B cell (primary cell): Measurements from ENCODE around the gene NBEA. TPM values are rescaled to one million over a fixed set of nuclear protein-coding genes. Genes with fewer than 3 reads are reported as not detected.

ENCODE experiments used
- ATAC-seq: fragments of 200-7000 bp; cut with Tn5 transposase; one replicate; pipeline ENCODE4 v1.10.0; 2021; ENCODE audit warnings: low read depth, mild to moderate bottlenecking, moderate number of reproducible peaks, moderate library complexity
- CTCF ChIA-PET: fragments of 350-600 bp; sonication (Branson Sonifier 250); formaldehyde crosslinking; loops from one replicate; lab custom pipeline; 2021; ENCODE audit warnings: antibody characterized with exemption, inconsistent platforms; lab: Charles Lee
- POLR2A ChIA-PET: fragments of 350-600 bp; sonication (Branson Sonifier 250); formaldehyde crosslinking; loops from one replicate; lab custom pipeline; 2021; ENCODE audit warnings: antibody characterized with exemption; lab: Charles Lee
- DNase-seq: peaks from one replicate; pipeline ENCODE4 v3.0.0; 2013
- H2AFZ ChIP-seq: 2 replicates; pipeline ENCODE4 v1.6.1; 2012; ENCODE audit warnings: mild to moderate bottlenecking, low read depth, low read length; ENCODE audit not compliant: insufficient read depth, poor library complexity, severe bottlenecking
- H3K27ac ChIP-seq, 2 donors: 1 replicate in 1 of 2; 2 replicates in 1 of 2; pipeline ENCODE4 v1.5.1; 2012 to 2013; ENCODE audit warnings: low read length in 2 of 2, mild to moderate bottlenecking in 2 of 2, moderate library complexity in 1 of 2
- H3K27me3 ChIP-seq, 4 experiments: fragments of 200-600 bp in 1 of 4; sonication (generic) in 1 of 4; replicated peaks in 1 of 4; 1 replicate in 2 of 4; 2 replicates in 2 of 4; pipeline versions ENCODE4 v1.6.1 to v1.7.0; 2013 to 2016; ENCODE audit warnings: low read length in 3 of 4, mild to moderate bottlenecking in 2 of 4, mixed read lengths in 1 of 4, moderate library complexity in 1 of 4; ENCODE audit not compliant: insufficient read depth in 4 of 4, control insufficient read depth in 3 of 4; ENCODE audit errors: control extremely low read depth in 1 of 4
- H3K36me3 ChIP-seq, 2 experiments: replicated peaks in 1 of 2; 1 replicate in 1 of 2; 2 replicates in 1 of 2; pipeline versions ENCODE4 v1.6.1 to v1.7.1; 2013; ENCODE audit warnings: low read length in 1 of 2; ENCODE audit not compliant: insufficient read depth in 2 of 2, control insufficient read depth in 1 of 2; ENCODE audit errors: control extremely low read depth in 1 of 2, extremely low read depth in 1 of 2
- H3K4me1 ChIP-seq, 2 donors: fragments of 200-600 bp in 1 of 2; sonication (generic) in 1 of 2; 1 replicate in 1 of 2; 2 replicates in 1 of 2; pipeline versions ENCODE4 v1.5.1 to v1.6.1; 2013 to 2017; ENCODE audit warnings: low read length in 2 of 2; ENCODE audit not compliant: control insufficient read depth in 2 of 2, insufficient read depth in 2 of 2
- H3K4me2 ChIP-seq: replicated peaks from 2 replicates; pipeline ENCODE3; 2012; ENCODE audit warnings: mild to moderate bottlenecking, low read depth, low read length; ENCODE audit not compliant: poor library complexity, severe bottlenecking
- H3K4me3 ChIP-seq, 5 experiments: fragments of 200-600 bp in 1 of 5; sonication (generic) in 1 of 5; 1 replicate in 3 of 5; 2 replicates in 2 of 5; pipeline versions ENCODE4 v1.5.1 to v1.7.0; 2011 to 2016; ENCODE audit warnings: low read length in 4 of 5, mild to moderate bottlenecking in 4 of 5, low read depth in 2 of 5, control low read depth in 1 of 5, moderate library complexity in 1 of 5; ENCODE audit not compliant: insufficient read depth in 1 of 5; ENCODE audit errors: control extremely low read depth in 1 of 5, extremely low read depth in 1 of 5
- H3K79me2 ChIP-seq: fragments of 200-600 bp; sonication (generic); one replicate; pipeline ENCODE4 v1.6.0; 2016; ENCODE audit warnings: low read length; ENCODE audit not compliant: control insufficient read depth, insufficient read depth
- H3K9ac ChIP-seq: fragments of 200-600 bp; sonication (generic); 2 replicates; pipeline ENCODE4 v1.6.1; 2017; ENCODE audit warnings: mild to moderate bottlenecking, low read length, moderate library complexity
- H3K9me3 ChIP-seq, 3 donors: one replicate each; pipeline versions ENCODE4 v1.6.1 to v1.7.1; 2013; ENCODE audit warnings: low read length in 2 of 3; ENCODE audit not compliant: control insufficient read depth in 2 of 3, insufficient read depth in 1 of 3; ENCODE audit errors: control extremely low read depth in 1 of 3
- H4K20me1 ChIP-seq: 2 replicates; pipeline ENCODE4 v1.6.0; 2012; ENCODE audit warnings: mild to moderate bottlenecking, low read length; ENCODE audit not compliant: insufficient read depth, control insufficient read depth, poor library complexity, severe bottlenecking
- H3K27ac Mint-ChIP-seq: one replicate; pipeline ENCODE4 v1.8.0; 2021; ENCODE audit warnings: mixed read lengths
- H3K27me3 Mint-ChIP-seq: one replicate; pipeline ENCODE4 v1.8.0; 2021; ENCODE audit warnings: mixed read lengths
- H3K4me1 Mint-ChIP-seq: one replicate; pipeline ENCODE4 v1.8.0; 2021; ENCODE audit warnings: mixed read lengths
- H3K4me3 Mint-ChIP-seq: one replicate; pipeline ENCODE4 v1.8.0; 2021; ENCODE audit warnings: mixed read lengths
- H3K9me3 Mint-ChIP-seq: one replicate; pipeline ENCODE4 v1.8.0; 2022; ENCODE audit warnings: mixed read lengths; ENCODE audit not compliant: insufficient read depth
- EZH2 ChIP-seq: IDR thresholded peaks from 2 replicates; pipeline ENCODE4 v1.6.1; 2012; ENCODE audit warnings: borderline replicate concordance, low read depth, mild to moderate bottlenecking, moderate library complexity, low read length; ENCODE audit not compliant: insufficient read depth, poor library complexity, severe bottlenecking
- WGBS: methylation state at CpG from one replicate; pipeline ENCODE4 v1.1.5; 2013; ENCODE audit warnings: missing lambda C conversion rate; ENCODE audit not compliant: insufficient coverage; 5-methylcytosine and 5-hydroxymethylcytosine counted together
- intact Hi-C: fragments of 100-400 bp; cut with micrococcal nuclease; formaldehyde crosslinking; loops from one replicate; pipeline ENCODE4 v1.10.0; 2022
- polyA plus RNA-seq: library from polyadenylated mRNA; depleted of rRNA; stranded (reverse); fragments of >200 nt; gene quantifications from 2 replicates; pipeline ENCODE4 v1.2.3, GENCODE V29; 2012
- total RNA-seq, 2 donors: library from RNA; stranded (reverse); fragments of 120-200 nt in 1 of 2; gene quantifications; 1 replicate in 1 of 2; 2 replicates in 1 of 2; pipeline versions ENCODE4 v1.2.3 to v1.2.4, GENCODE V29; 2013 to 2022
- TF ChIP-seq, protein P1 (sequence below): fragments of 200-600 bp; IDR thresholded peaks from one replicate; pipeline ENCODE4 v1.8.0; 2022; ENCODE audit warnings: antibody characterized with exemption, mild to moderate bottlenecking

NBEA gene
- total and polyA plus RNA-seq, 2 donors (not counting 1 experiment from before 2014, with no cell fraction given) = 1.5 to 10.7 TPM

DNA sequence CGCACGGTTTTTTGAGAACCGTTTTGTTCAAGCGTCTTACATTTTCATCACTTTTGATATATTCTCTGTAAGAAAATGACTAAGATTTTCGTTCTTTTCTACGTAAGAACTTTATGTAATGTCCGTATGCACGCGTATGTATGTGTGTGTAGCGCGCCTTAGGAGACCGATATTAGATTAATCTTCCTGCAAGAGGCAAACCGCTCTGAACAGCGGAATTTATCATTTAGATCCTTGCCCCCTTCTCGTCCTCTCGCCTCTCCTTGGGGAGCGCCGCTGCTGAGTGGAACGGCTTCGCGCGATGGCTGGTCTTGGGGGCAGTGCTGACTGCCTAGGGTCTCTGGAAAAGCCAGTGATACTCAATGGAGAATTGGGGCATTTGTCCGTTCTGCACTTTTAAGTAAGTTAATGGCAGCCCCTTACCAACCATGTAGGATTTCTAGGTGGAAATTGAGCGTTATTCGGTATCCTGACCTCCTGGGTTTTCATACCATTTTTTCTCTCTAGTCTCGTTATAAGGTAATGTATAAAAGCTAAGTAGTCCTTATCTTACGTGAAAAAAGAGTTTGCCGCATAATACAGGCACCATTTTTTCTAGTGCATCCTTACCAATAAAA, 529.7 kb downstream of the NBEA start:
- intact Hi-C loops = no loop called here
- Histone ChIP-seq H3K36me3 (no peaks in the 10 kb centered on the region), H3K4me1 (peaks cover 27 to 48% of the 10 kb centered on the region in 2 donors), H3K9me3 (peaks cover 1 to 39% (median 10%) of the 10 kb centered on the region in 3 donors), H3K27ac (no peak overlapping the region), H3K79me2 (no peaks in the 10 kb centered on the region), H3K4me2 (peak overlapping the region; percentile 36), H3K27me3 (peaks cover 3 to 72% (median 58%) of the 10 kb centered on the region in 4 experiments), H3K9ac (no peak overlapping the region), H4K20me1 (no peaks in the 10 kb centered on the region), H3K4me3 (no peak overlapping the region), H2AFZ (no peak overlapping the region)
- ATAC-seq (no peak), DNase-seq (no peak)
- Mint-ChIP-seq H3K27ac (no peak overlapping the region), H3K9me3 (peaks cover 2% of the 10 kb centered on the region), H3K4me3 (no peak overlapping the region), H3K27me3 (peaks cover 73% of the 10 kb centered on the region), H3K4me1 (peaks cover 23% of the 10 kb centered on the region)
- CTCF ChIA-PET = no interaction called here
- 45% methylated on average over 18 of the region's 28 CpGs for WGBS
- TF ChIP-seq, protein P1, sequence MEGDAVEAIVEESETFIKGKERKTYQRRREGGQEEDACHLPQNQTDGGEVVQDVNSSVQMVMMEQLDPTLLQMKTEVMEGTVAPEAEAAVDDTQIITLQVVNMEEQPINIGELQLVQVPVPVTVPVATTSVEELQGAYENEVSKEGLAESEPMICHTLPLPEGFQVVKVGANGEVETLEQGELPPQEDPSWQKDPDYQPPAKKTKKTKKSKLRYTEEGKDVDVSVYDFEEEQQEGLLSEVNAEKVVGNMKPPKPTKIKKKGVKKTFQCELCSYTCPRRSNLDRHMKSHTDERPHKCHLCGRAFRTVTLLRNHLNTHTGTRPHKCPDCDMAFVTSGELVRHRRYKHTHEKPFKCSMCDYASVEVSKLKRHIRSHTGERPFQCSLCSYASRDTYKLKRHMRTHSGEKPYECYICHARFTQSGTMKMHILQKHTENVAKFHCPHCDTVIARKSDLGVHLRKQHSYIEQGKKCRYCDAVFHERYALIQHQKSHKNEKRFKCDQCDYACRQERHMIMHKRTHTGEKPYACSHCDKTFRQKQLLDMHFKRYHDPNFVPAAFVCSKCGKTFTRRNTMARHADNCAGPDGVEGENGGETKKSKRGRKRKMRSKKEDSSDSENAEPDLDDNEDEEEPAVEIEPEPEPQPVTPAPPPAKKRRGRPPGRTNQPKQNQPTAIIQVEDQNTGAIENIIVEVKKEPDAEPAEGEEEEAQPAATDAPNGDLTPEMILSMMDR = no peak
- no peak for TF ChIP-seq EZH2
- POLR2A ChIA-PET = no interaction called here

DNA sequence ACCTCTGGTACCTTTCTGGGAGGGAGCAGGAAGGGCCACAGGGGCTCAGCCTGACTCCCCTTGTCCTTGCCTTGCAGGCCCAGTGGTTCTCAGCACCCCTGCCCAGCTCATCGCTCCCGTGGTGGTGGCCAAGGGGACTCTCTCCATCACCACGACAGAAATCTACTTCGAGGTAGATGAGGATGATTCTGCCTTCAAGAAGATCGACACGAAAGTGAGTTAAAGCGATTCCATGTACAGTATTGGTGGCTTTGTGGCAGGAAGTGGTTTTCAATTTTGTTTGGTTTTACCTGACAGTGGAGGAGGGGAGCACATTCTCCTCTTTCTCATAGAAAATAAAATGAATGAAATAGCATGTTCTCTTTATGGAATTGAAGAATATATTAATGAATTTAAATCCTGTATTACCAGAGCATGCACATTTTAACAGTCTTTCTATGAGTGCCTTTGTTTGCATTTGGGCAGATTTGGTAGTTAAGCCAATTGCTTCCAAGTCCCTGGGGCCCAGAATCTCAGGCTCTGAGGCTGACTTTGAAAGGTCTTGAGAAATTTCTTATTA, 530.3 kb downstream of the NBEA start:
- peaks cover 79% of the 10 kb centered on the region for H3K27me3 Mint-ChIP-seq
- intact Hi-C loops = no loop called here
- H3K27me3 ChIP-seq = peaks cover 3 to 76% (median 63%) of the 10 kb centered on the region in 4 experiments
- WGBS = 66% methylated on average over 6 of the region's 7 CpGs
- no peak overlapping the region for H2AFZ ChIP-seq
- ATAC-seq (no peak), DNase-seq (no peak)
- H3K9me3 ChIP-seq = peaks cover 0 to 39% (median 10%) of the 10 kb centered on the region in 3 donors
- ChIA-PET POLR2A (no interaction called here), CTCF (no interaction called here)
- H3K9me3 Mint-ChIP-seq = peaks cover 2% of the 10 kb centered on the region
- H3K27ac ChIP-seq = no peak overlapping the region
- no peak overlapping the region for H3K27ac Mint-ChIP-seq
- no peaks in the 10 kb centered on the region for H3K79me2 ChIP-seq
- no peak overlapping the region for H3K4me3 Mint-ChIP-seq
- no peak overlapping the region for H3K4me3 ChIP-seq
- no peak overlapping the region for H3K9ac ChIP-seq
- H4K20me1 ChIP-seq = no peaks in the 10 kb centered on the region
- TF ChIP-seq, protein P1 = no peak
- no peak for TF ChIP-seq EZH2
- H3K4me2 ChIP-seq = no peak overlapping the region
- peaks cover 23% of the 10 kb centered on the region for H3K4me1 Mint-ChIP-seq
- no peaks in the 10 kb centered on the region for H3K36me3 ChIP-seq
- peaks cover 27 to 52% of the 10 kb centered on the region in 2 donors for H3K4me1 ChIP-seq
